ENCODE data around the gene C5.
A peak's percentile ranks its signal among the peaks of the same experiment; 100 is the strongest.
"Not testable (repeated sequence)": the region's sequence is repeated elsewhere in the genome, so short reads cannot be mapped to it uniquely, and the experiment has no call there.

C5 gene

DNA sequence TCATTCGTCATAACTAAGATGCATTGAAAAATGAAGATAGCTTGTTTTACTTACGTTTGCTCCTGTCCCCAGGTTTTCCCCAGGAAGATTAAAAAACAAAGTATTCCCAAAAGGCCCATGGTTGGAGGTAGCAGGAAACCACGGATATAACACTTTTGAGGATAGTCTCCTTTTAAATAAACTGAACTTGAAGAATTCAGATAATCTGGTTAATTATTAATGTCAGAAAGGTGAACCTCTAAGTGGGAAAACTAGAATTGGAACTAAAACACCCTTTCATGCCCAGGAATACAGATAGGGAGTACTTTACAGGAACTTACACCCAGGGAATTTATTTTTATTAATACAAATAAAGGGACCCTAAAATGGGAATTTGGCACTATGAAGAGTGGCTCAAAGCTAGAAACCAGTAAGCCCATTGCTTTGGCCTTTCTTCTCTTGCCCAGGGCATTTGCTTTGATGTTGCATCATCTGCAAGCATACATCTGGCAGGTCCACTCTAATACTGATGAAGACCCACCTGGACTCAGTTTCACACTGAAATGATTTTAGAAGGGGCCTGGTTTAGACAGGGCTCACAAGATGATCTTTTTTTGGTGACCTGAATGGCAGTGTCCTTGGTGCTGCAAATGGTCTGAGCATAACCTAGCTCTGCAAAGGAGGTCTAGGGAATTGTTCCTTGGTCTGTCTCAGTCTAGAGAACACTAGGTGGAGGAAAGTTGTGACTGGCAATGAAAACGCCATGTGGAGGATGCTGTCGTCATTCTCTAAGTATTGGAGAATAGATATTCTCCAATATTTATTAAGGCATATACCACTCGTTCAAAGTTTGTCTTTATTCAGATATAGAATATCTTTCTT, at the start of gene C5:
Gene C5, minus strand, starts transcription at position 148 of the 861 bp plus-strand sequence. Its CDS starts 29 bp downstream, at position 119.
- no peak for DNase-seq

GRCh38 chr9:121098567-121099198, 48.6 kb upstream of the C5 start:
- DNase-seq = no peak

- DNase-seq = no peak
These were observed 45.0 kb upstream of the C5 start for GRCh38 chr9:121095057-121095456.

- not testable (repeated sequence) for DNase-seq
These were observed 40.7 kb upstream of the C5 start for GRCh38 chr9:121090743-121091142.

- DNase-seq = no peak
These were observed 38.5 kb upstream of the C5 start for GRCh38 chr9:121088576-121088975.

DNA sequence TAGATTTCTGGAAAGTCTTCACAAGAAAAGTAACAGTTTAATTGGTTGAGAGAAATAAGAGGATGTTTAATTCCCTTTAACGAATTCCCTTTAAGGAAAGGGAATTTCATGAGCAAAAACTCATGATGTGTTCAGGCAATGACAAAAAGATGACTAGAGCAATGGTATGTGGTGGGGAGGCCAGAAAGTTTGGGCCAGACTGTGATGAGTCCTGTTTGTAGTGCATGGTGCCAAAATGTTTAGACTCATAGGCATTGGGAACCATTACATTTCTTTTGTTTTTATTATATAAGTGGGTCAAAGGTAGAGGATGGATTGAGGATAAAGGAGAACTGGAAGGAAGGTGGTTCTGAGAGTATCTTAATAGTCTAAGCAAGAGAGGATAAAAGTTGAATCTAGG, 35.6 kb upstream of the C5 start:
- no peak for DNase-seq

- no peak for DNase-seq
These were observed 32.0 kb upstream of the C5 start for GRCh38 chr9:121082075-121082474.

DNA sequence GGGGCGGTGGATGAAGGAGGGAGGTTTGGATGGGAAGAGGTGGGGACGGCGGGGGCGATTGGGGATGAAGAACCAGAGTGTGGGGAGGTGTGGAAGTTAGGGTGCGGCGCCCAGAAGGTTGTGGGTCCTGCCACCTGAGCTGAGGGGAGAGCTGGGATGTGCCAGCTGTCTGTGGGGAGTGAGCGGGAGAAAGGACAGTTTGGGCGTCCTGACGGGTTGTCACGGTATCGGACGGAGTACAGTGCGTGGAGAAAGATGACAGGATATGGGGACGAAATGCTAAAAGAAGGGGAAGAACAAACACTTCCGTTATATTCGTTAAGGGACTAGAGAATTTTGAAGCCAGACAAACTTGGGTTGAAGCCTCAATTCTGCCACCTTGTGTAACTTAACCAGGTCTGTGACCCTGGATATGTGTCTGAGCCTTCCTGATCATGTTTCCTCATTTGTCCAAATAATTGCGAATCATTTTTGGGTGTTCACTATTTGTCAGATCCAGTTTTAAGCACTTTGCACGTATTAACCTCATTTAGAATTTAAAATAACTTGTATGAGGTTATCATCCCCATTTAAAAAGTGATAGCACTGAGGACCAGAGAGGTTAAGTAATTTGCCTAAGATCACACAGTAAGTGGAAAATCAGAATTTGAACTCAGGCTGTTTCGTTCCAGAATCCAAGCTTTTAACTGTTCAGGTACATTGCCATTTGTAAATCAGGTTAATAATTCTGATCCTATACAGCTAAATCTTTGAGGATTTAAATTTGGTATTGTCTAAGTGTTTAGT, 25.4 kb upstream of the C5 start:
- DNase-seq = peak in 1 of 2 donors; percentile 48

- peak; percentile 82 to 84 for DNase-seq
These were observed 24.5 kb upstream of the C5 start, which contains the start of gene CNTRL for GRCh38 chr9:121074370-121075250. Gene CNTRL (plus strand): TSS chr9:121074955. CDS start chr9:121088327, 13,372 bp downstream.

GRCh38 chr9:121073038-121073437, 23.0 kb upstream of the C5 start:
- no peak for DNase-seq

DNA sequence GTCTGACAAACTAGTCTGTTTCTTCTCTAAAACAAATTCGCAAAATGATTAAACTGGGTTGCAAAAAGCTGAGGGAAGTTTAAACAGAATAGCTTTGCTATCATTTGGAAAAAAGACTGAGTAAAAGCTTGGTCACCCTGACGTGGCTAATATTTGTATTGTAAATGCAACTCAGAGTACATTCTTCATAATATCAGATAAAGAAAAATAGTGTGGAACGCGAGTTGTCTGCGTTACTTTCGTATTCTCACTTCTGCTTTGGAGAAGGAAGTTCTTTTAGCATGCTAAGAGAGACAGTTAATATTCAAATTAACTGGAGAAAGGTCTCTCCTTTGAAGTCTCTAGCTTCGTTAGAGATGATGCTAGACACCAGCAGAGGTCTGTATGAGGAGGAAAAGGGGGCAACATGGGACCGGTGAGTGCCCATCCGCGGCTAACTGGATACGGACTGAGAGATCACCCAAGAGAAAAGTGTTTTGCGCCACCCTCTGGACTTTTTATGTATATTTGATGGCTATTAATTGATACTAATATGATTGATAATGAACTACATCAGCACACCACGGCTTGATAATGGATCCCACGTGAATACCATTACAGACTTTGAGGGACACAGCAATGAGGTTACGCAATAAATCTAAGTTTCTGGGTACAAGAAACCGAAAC, 21.8 kb upstream of the C5 start:
- peak; percentile 37 to 66 for DNase-seq

- no peak for DNase-seq
These were observed 21.3 kb upstream of the C5 start for GRCh38 chr9:121071370-121071755.

DNA sequence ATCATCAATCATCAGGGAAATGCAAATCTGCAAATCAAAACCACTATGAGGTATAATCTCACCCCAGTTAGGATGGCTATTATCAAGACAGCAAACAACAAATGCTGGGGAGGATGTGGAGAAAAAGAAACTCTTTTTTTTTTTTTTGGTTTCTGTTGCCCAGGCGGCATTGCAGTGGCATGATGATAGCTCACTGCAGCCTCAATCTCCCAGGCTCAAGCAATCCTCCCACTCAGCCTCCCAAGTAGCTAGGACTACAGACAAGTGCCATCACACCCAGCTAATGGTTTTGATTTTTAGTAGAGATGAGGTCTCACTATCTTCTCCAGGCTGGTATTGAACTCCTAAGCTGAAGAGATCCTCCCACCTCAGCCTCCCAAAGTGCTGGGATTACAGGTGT, 19.3 kb upstream of the C5 start:
- DNase-seq = no peak

DNA sequence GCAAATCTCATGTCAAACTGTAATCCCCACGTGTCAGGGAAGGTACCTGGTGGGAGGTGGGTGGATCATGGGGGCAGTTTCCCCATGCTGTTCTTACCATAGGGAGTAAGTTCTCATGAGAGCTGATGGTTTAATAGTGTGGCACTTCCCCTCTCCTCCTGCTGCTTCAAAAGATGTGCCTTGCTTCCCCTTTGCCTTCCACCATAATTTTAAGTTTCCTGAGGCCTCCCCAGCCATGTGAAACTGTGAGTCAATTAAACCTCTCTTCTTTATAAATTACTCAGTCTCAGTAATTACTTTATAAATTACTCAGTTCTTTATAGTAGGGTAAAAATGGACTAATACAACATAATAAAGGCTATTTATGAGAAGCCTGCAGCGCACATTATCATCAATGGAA, 17.6 kb upstream of the C5 start:
- DNase-seq = no peak

DNA sequence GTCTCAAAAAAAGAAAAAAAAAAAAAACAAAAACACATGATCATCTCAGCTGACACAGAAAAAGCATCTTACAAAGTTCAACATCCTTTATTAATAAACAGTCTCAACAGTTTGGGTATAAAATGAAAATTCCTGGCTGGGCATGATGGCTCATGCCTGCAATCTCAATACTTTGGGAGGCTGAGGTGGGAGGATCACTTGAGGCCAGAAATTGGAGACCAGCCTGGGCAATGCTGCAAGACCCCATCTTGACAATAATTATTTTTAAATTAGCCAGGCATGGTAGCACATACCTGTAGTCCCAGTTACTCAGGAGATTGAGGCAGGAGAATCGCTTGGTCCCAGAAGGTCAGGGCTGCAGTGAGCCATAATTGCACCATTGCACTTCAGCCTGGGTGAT, 16.8 kb upstream of the C5 start:
- DNase-seq = no peak

GRCh38 chr9:121059998-121060636, 10.0 kb upstream of the C5 start:
- peak; percentile 14 to 64 for DNase-seq

DNA sequence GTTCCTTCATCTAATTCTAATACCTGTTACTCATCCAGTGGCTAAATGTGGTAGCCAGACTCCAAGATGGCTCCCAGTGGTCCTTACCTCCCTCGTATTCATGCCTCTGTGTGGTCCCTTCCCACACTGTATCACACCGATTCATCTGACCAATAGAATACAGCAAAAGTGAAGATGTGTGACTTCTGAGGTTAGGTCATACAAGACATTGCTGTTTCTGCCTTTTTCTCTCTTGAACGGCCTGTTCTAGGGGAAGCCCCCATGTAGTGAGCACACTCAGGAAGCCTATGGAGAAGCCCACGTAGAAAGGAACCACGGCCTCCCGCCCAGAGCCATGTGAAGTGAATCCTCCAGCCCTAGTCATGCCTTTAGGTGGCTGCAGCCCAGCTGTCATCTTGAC, 9.4 kb upstream of the C5 start:
- no peak for DNase-seq

DNA sequence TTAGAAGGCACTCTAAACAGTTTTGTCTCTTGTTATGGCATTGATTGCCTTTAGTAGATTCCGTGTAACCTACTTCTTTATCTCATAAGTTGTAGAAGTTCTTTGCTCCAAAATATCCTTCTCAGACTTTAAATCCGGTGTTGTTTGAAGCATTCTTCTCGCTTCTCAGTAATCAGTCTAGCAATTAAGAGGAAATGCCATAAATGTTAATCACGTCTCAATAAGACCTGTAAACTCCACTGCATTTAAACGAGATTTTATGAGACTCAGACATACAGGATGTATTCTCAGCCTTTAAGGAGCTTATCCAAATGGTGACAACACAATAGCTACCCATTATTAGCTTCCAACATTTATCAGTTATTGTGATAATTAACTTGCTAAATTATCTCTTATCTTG, 7.7 kb upstream of the C5 start:
- no peak for DNase-seq

GRCh38 chr9:121055642-121056143, 5.6 kb upstream of the C5 start:
- DNase-seq = no peak

GRCh38 chr9:121053544-121053943, 3.5 kb upstream of the C5 start:
- DNase-seq = no peak

DNA sequence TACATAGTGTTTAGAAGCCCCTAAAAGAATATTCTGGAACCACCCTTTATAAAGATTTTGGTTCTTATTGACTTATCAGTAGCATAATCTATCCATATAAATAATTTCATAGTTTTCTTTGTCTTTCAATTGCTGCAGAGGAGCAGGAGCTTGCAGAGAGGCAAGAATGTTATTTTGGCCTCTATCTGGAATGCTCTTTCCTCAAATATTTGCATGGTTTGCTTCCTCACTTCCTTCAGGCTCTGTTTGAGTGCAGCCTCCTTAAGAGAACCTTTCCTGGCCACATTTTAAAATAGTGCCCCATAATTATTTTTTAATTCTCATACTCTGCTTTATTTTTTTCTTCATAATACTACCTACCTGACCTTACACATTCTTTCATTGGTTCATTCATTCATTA, 1.5 kb downstream of the C5 start:
- DNase-seq = no peak
